Upper lobe of left lung (tissue), 6 donors: ENCODE measurements around the gene BPGM. TPM values are rescaled to one million over a fixed set of nuclear protein-coding genes. Genes with fewer than 3 reads are reported as not detected.

Experiments
- ATAC-seq, 2 donors: fragments of 200-7000 bp; cut with Tn5 transposase; one replicate each; pipeline ENCODE4 v1.9.1; 2022; ENCODE audit warnings: mild to moderate bottlenecking in 2 of 2, moderate library complexity in 2 of 2; ENCODE audit not compliant: low FRiP score in 2 of 2
- DNase-seq, 2 donors: peaks; one replicate each; pipeline ENCODE4 v3.0.0-alpha.2; 2019 to 2020
- H3K27ac ChIP-seq, 4 donors: fragments of 200-600 bp; sonication (generic); one replicate each; pipeline ENCODE4 v1.5.1; 2016 to 2019
- H3K27me3 ChIP-seq, 4 donors: fragments of 200-600 bp; sonication (generic); one replicate each; pipeline ENCODE4 v1.5.1; 2017 to 2019
- H3K36me3 ChIP-seq, 4 donors: fragments of 200-600 bp; sonication (generic); one replicate each; pipeline ENCODE4 v1.5.1; 2016 to 2019
- H3K4me1 ChIP-seq, 4 donors: fragments of 200-600 bp; sonication (generic); one replicate each; pipeline ENCODE4 v1.5.1; 2018 to 2019
- H3K4me3 ChIP-seq, 4 donors: fragments of 200-600 bp; sonication (generic); one replicate each; pipeline ENCODE4 v1.5.1; 2017 to 2019; ENCODE audit warnings: mild to moderate bottlenecking in 2 of 4, moderate library complexity in 1 of 4
- H3K9me3 ChIP-seq, 4 donors: fragments of 200-600 bp; sonication (generic); one replicate each; pipeline ENCODE4 v1.5.1; 2018 to 2019
- EP300 ChIP-seq, 4 donors: sonication (generic); formaldehyde crosslinking; IDR thresholded peaks; one replicate each; pipeline ENCODE4 v1.5.1; 2017; ENCODE audit warnings: antibody characterized with exemption in 4 of 4, control low read depth in 2 of 4
- POLR2A ChIP-seq, 4 donors: fragments of 450-650 bp; IDR thresholded peaks; one replicate each; pipeline ENCODE4 v1.5.1; 2016 to 2017; ENCODE audit warnings: antibody characterized with exemption in 4 of 4, mild to moderate bottlenecking in 2 of 4
- POLR2AphosphoS5 ChIP-seq, 2 donors: sonication (generic); formaldehyde crosslinking; IDR thresholded peaks; one replicate each; pipeline ENCODE4 v1.5.1; 2017; ENCODE audit warnings: antibody characterized with exemption in 2 of 2
- WGBS, 2 donors: methylation state at CpG; one replicate each; pipeline ENCODE4 v1.1.5; 2017 to 2018; 5-methylcytosine and 5-hydroxymethylcytosine counted together
- total RNA-seq, 6 donors: library from RNA; depleted of rRNA in 4 of 6; stranded (reverse); fragments of >200 nt in 4 of 6; gene quantifications; one replicate each; pipeline versions ENCODE4 v1.1.0 to v1.2.1, GENCODE V29; 2016 to 2021
- TF ChIP-seq, protein P1 (sequence below), 6 experiments: fragments of 450-650 bp in 4 of 6; fragments of 200-600 bp in 2 of 6; sonication (generic) in 2 of 6; IDR thresholded peaks; one replicate each; pipeline ENCODE4 v1.5.1; 2016 to 2019; ENCODE audit warnings: antibody characterized with exemption in 6 of 6
- donor health status: DM: no; HTN: no; CAD: no; lungs with moderate emphysema.
- donor health status: DM: no; HTN: yes; CAD: no; lungs with severe emphysema.

The BPGM gene
- 10 to 100 TPM in 5 of 6 donors, 1 to 10 TPM in 1; 9.5 to 30.7 (median 14.3) TPM for total RNA-seq

DNA sequence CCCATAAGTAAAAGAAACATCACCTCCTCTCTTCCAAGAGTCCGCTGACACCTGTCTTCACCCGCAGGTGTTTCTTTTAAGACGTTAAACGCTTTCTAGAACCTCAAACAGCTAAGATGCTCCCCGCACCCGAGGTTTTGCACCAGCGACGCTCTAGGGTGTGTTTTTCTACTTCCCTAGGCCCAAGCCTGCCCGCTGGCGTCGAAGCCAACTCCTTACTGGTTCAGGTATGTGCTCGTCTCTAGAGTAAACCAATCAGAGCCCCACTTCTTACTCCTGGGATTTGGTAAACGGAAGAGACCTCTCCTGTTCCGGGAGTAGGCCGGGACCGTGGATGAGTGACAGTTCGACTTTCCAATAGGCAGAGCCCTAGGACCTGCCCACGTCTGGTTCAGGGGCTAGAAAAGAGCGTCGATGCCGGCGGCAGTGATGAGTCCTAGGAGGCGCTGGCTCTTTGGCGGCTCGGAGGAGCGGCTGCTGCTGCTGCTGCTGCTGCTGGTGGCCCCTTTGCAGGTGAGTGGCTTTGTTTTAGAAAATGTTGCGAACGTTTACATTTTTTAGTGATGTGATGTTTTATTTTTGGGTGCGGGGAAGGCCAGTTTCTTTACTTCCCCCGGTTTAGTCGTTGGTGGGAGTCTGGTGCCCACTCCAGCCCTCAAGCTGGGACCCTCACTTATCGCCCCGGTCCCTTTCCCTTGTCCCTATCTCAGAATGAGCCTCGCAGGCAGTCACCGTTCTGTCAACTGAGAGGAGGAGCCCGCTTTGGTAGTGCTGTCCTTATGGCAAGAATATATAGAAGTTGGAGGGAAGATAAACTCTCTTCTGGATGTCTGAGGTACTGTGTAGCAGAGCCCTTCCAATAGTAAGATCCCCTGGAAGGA lies at the start of gene BPGM:
Gene BPGM, plus strand, starts transcription at position 429 of the 881 bp plus-strand sequence. CDS start 14,655 bp downstream, outside the sequence.
- Histone ChIP-seq H3K4me3 (peak within 1 kb of the TSS; percentile 53 to 81 (median 67)), H3K4me1 (peaks cover 13 to 20% (median 14%) of the 10 kb centered on the region in 4 donors), H3K27ac (peak within 1 kb of the TSS; percentile 82 to 84 (median 83)), H3K27me3 (no peaks in the 10 kb centered on the region), H3K36me3 (no peaks in the 10 kb centered on the region), H3K9me3 (no peaks in the 10 kb centered on the region)
- ATAC-seq (peak; percentile 99 to 100), DNase-seq (peak; percentile 89 to 98)
- 0% methylated on average over 28 to 36 of the region's 36 CpGs for WGBS, 2 donors
- TF ChIP-seq POLR2A (IDR thresholded peaks at IDR 0.05) (peak in 3 of 4 donors; percentile 66 to 99 (median 98)), EP300 (IDR thresholded peaks at IDR 0.05) (peak in 1 of 4 donors; percentile 27), POLR2AphosphoS5 (IDR thresholded peaks at IDR 0.05) (peak; percentile 88 to 99)
- TF ChIP-seq, protein P1, sequence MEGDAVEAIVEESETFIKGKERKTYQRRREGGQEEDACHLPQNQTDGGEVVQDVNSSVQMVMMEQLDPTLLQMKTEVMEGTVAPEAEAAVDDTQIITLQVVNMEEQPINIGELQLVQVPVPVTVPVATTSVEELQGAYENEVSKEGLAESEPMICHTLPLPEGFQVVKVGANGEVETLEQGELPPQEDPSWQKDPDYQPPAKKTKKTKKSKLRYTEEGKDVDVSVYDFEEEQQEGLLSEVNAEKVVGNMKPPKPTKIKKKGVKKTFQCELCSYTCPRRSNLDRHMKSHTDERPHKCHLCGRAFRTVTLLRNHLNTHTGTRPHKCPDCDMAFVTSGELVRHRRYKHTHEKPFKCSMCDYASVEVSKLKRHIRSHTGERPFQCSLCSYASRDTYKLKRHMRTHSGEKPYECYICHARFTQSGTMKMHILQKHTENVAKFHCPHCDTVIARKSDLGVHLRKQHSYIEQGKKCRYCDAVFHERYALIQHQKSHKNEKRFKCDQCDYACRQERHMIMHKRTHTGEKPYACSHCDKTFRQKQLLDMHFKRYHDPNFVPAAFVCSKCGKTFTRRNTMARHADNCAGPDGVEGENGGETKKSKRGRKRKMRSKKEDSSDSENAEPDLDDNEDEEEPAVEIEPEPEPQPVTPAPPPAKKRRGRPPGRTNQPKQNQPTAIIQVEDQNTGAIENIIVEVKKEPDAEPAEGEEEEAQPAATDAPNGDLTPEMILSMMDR (IDR thresholded peaks at IDR 0.05) = peak in 1 of 6 experiments; percentile 26

DNA sequence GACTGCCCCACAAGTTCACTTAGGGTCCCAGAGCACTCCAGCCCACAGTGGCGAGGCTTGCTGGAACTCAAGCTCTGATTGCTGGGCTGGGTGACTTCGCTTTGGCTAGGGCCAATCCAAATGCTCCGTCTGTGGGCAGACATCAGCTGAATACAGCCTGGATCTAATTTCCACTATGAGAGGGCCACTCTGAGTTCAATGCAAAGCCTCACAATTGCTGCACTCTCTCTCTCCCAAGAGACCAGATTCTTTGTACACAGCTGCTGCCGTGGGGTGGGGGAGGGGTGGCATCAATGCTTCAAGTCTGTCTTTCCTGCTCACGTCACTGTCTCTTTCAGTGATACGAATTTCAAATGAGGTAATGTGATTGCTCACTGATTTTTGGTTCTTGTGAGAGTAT lies 47.3 kb upstream of the BPGM start:
- no peaks in the 10 kb centered on the region for H3K36me3 ChIP-seq
- H3K4me3 ChIP-seq = no peak overlapping the region
- TF ChIP-seq, protein P1 (IDR thresholded peaks at IDR 0.05) = no peak
- TF ChIP-seq POLR2AphosphoS5 (IDR thresholded peaks at IDR 0.05) (no peak), POLR2A (IDR thresholded peaks at IDR 0.05) (no peak), EP300 (IDR thresholded peaks at IDR 0.05) (no peak)
- H3K4me1 ChIP-seq = peaks cover 0 to 13% (median 9%) of the 10 kb centered on the region in 4 donors
- no peaks in the 10 kb centered on the region for H3K27me3 ChIP-seq
- WGBS, 2 donors = 85 to 87% methylated on average over 6 of the region's 6 CpGs
- no peaks in the 10 kb centered on the region for H3K9me3 ChIP-seq
- DNase-seq (no peak), ATAC-seq (no peak)
- no peak overlapping the region for H3K27ac ChIP-seq

DNA sequence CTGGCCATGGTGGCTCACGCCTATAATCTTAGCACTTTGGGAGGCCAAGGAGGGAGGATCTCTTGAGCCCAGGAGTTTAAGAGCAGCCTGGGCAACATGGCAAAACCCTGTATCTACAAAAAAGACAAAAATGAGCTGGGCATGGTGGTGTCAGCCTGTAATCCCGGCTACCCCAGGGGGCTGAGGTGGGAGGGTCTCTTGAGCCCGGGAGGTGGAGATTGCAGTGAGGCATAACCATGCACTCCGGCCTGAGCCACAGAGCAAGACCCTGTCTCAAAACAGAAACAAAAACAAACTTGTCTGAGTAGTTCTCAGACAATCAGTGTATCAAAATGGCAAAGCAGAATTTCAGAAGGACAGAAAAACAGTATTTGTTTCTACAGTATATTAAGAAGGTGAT lies 45.2 kb upstream of the BPGM start:
- Histone ChIP-seq H3K4me3 (no peak overlapping the region), H3K27ac (no peak overlapping the region), H3K27me3 (no peaks in the 10 kb centered on the region), H3K4me1 (peaks cover 5 to 12% (median 9%) of the 10 kb centered on the region in 4 donors), H3K9me3 (no peaks in the 10 kb centered on the region), H3K36me3 (no peaks in the 10 kb centered on the region)
- WGBS, 2 donors = 62 to 71% methylated on average over 4 of the region's 4 CpGs
- ATAC-seq (no peak), DNase-seq (no peak)
- TF ChIP-seq EP300 (IDR thresholded peaks at IDR 0.05) (no peak), POLR2AphosphoS5 (IDR thresholded peaks at IDR 0.05) (no peak), POLR2A (IDR thresholded peaks at IDR 0.05) (no peak)
- TF ChIP-seq, protein P1 (IDR thresholded peaks at IDR 0.05) = no peak

DNA sequence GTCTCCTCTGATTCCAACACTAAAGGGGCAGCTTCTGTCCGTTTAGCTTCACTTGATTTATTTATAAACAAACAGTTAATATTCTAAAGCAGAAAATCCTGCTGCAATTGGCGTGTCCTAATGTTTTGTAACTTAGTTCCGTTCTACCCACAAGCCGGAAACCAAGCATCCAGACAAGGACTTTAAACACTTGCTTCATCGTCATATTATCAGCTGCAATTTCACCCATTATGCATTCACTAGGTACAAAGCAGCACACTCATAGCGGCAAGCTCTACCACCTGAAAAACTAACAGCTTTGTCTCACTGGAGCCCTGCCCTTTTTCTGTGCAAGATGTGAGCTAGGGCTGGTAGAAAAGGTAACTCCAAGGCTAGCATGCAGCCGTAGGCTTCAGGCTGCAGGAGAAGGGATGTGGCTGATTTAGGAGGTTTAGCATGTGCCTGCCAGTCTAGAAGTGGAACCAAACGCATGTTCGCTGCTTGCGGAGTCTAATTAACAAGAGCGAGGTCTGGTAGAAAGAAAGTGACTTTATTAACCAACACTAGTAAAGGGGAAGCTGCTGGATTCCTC lies 43.7 kb upstream of the BPGM start:
- H3K27ac ChIP-seq = peak overlapping the region in 3 of 4 donors; percentile 21 to 69 (median 67)
- DNase-seq (peak in 1 of 2 donors; percentile 25), ATAC-seq (no peak)
- peak overlapping the region in 2 of 4 donors; percentile 0 to 2 for H3K4me3 ChIP-seq
- TF ChIP-seq, protein P1 (IDR thresholded peaks at IDR 0.05) = no peak
- no peak for TF ChIP-seq EP300 (IDR thresholded peaks at IDR 0.05)
- peaks cover 8 to 14% (median 10%) of the 10 kb centered on the region in 4 donors for H3K4me1 ChIP-seq
- no peaks in the 10 kb centered on the region for H3K27me3 ChIP-seq
- H3K9me3 ChIP-seq = no peaks in the 10 kb centered on the region
- 31 to 38% methylated on average over 11 of the region's 11 CpGs for WGBS, 2 donors
- no peaks in the 10 kb centered on the region for H3K36me3 ChIP-seq
